PC-9 (cell line): ENCODE results near the gene SLC25A34.

Experiments used
- CTCF ChIP-seq: fragments of 200-600 bp; sonication (generic); conservative IDR thresholded peaks from 2 replicates; pipeline ENCODE4 v1.6.1; 2017; ENCODE audit warnings: mixed run types, antibody characterized with exemption, mild to moderate bottlenecking, moderate library complexity
- EZH2 ChIP-seq: fragments of 200-600 bp; sonication (generic); IDR thresholded peaks from 2 replicates; pipeline ENCODE4 v1.8.0; 2017; ENCODE audit warnings: antibody characterized with exemption, low read depth

GRCh38 chr1:15714406-15715136 is 21.5 kb upstream of the SLC25A34 start:
- no peak for TF ChIP-seq CTCF
- TF ChIP-seq EZH2, result no peak
